PFSK-1 (cell line): ENCODE data around the gene ANKRD33B.

ENCODE experiments used
- POLR2AphosphoS5 ChIP-seq: IDR thresholded peaks from 2 replicates; pipeline ENCODE4 v1.6.1; 2012; ENCODE audit warnings: low read depth, mild to moderate bottlenecking, control low read depth, low read length, moderate library complexity
- TAF1 ChIP-seq: IDR thresholded peaks from 2 replicates; pipeline ENCODE4 v1.6.1; 2012; ENCODE audit warnings: low read length, control low read depth, borderline replicate concordance; ENCODE audit not compliant: insufficient read depth
- TF ChIP-seq, protein P1 (sequence below), 2 experiments: IDR thresholded peaks; 2 replicates each; pipeline versions ENCODE4 v1.6.1 to v1.8.0; 2011 to 2012; ENCODE audit warnings: low read depth in 2 of 2, low read length in 2 of 2, control low read depth in 1 of 2, inconsistent platforms in 1 of 2, mild to moderate bottlenecking in 1 of 2, moderate library complexity in 1 of 2; ENCODE audit not compliant: insufficient read depth in 1 of 2

DNA sequence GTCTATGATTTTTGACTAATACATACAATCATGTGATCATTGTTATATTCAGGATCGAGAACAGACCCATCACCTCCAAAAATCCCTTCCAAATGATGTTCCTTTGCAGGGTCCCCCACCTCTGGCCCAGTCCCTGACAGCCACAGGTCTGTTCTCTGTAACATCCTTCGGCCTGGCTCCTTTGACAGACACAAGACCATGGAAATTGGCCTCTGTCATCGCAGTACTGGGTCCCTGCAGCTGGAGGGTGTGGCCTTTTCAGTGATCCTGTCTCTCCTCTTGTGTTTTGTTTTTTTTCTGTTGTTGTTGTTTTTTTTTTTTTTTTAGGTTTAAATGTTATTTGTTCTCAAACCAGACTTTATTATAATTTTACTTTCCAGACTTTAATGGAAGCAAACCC is 27.4 kb upstream of the ANKRD33B start:
- TF ChIP-seq, protein P1, sequence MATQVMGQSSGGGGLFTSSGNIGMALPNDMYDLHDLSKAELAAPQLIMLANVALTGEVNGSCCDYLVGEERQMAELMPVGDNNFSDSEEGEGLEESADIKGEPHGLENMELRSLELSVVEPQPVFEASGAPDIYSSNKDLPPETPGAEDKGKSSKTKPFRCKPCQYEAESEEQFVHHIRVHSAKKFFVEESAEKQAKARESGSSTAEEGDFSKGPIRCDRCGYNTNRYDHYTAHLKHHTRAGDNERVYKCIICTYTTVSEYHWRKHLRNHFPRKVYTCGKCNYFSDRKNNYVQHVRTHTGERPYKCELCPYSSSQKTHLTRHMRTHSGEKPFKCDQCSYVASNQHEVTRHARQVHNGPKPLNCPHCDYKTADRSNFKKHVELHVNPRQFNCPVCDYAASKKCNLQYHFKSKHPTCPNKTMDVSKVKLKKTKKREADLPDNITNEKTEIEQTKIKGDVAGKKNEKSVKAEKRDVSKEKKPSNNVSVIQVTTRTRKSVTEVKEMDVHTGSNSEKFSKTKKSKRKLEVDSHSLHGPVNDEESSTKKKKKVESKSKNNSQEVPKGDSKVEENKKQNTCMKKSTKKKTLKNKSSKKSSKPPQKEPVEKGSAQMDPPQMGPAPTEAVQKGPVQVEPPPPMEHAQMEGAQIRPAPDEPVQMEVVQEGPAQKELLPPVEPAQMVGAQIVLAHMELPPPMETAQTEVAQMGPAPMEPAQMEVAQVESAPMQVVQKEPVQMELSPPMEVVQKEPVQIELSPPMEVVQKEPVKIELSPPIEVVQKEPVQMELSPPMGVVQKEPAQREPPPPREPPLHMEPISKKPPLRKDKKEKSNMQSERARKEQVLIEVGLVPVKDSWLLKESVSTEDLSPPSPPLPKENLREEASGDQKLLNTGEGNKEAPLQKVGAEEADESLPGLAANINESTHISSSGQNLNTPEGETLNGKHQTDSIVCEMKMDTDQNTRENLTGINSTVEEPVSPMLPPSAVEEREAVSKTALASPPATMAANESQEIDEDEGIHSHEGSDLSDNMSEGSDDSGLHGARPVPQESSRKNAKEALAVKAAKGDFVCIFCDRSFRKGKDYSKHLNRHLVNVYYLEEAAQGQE (IDR thresholded peaks at IDR 0.05; ENCODE audit: insufficient read depth in 1 of 2, low read depth in 2 of 2, low read length in 2 of 2), result no peak
- TF ChIP-seq POLR2AphosphoS5 (no peak), TAF1 (no peak)
